GM23338 (cell line): ENCODE data around the gene OBI1.

Experiments used
- CREB1 ChIP-seq: fragments of 250-450 bp; sonication (Bioruptor Pico); IDR thresholded peaks from 2 replicates; pipeline ENCODE4 v1.5.0; 2020; ENCODE audit warnings: low read depth, mild to moderate bottlenecking, moderate library complexity
- ETS1 ChIP-seq: IDR thresholded peaks from 2 replicates; pipeline ENCODE4 v1.6.1; 2016; ENCODE audit warnings: antibody characterized with exemption
- EZH2 ChIP-seq: fragments of 200-600 bp; sonication (generic); IDR thresholded peaks from one replicate; pipeline ENCODE4 v1.8.0; 2017; ENCODE audit warnings: antibody characterized with exemption, mild to moderate bottlenecking, low read depth; ENCODE audit not compliant: unreplicated experiment
- EZH2phosphoT487 ChIP-seq: fragments of 200-600 bp; sonication (generic); IDR thresholded peaks from one replicate; pipeline ENCODE4 v1.8.1; 2018; ENCODE audit warnings: antibody characterized with exemption; ENCODE audit not compliant: unreplicated experiment
- NANOG ChIP-seq: IDR thresholded peaks from 2 replicates; pipeline ENCODE4 v1.6.1; 2016; ENCODE audit warnings: antibody characterized with exemption, borderline replicate concordance
- POLR2AphosphoS5 ChIP-seq: IDR thresholded peaks from 2 replicates; pipeline ENCODE4 v1.6.1; 2016; ENCODE audit warnings: antibody characterized with exemption, low read depth
- ZNF331 ChIP-seq: fragments of 250-450 bp; sonication (Bioruptor Pico); IDR thresholded peaks from 2 replicates; pipeline ENCODE4 v1.5.0; 2020; ENCODE audit warnings: low read depth, mild to moderate bottlenecking, moderate library complexity
- ZNF462 ChIP-seq: fragments of 250-450 bp; sonication (Bioruptor Pico); IDR thresholded peaks from 2 replicates; pipeline ENCODE4 v1.5.0; 2020; ENCODE audit warnings: mild to moderate bottlenecking, moderate library complexity
- TF ChIP-seq, protein P1 (sequence below), 2 experiments: fragments of 200-600 bp in 1 of 2; sonication (generic) in 1 of 2; conservative IDR thresholded peaks; 2 replicates each; pipeline versions ENCODE4 v1.5.1 to v1.6.1; 2016 to 2017; ENCODE audit warnings: antibody characterized with exemption in 2 of 2, low read depth in 2 of 2, mild to moderate bottlenecking in 2 of 2, moderate library complexity in 1 of 2
- TF ChIP-seq, protein P2 (sequence below): IDR thresholded peaks from one replicate; pipeline ENCODE4 v1.6.1; 2018; ENCODE audit warnings: antibody characterized with exemption; ENCODE audit not compliant: unreplicated experiment

GRCh38 chr13:78608688-78609463, 50.1 kb downstream of the OBI1 start:
- TF ChIP-seq, protein P1, sequence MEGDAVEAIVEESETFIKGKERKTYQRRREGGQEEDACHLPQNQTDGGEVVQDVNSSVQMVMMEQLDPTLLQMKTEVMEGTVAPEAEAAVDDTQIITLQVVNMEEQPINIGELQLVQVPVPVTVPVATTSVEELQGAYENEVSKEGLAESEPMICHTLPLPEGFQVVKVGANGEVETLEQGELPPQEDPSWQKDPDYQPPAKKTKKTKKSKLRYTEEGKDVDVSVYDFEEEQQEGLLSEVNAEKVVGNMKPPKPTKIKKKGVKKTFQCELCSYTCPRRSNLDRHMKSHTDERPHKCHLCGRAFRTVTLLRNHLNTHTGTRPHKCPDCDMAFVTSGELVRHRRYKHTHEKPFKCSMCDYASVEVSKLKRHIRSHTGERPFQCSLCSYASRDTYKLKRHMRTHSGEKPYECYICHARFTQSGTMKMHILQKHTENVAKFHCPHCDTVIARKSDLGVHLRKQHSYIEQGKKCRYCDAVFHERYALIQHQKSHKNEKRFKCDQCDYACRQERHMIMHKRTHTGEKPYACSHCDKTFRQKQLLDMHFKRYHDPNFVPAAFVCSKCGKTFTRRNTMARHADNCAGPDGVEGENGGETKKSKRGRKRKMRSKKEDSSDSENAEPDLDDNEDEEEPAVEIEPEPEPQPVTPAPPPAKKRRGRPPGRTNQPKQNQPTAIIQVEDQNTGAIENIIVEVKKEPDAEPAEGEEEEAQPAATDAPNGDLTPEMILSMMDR (conservative IDR thresholded peaks at IDR 0.05; ENCODE audit: low read depth in 2 of 2): no peak
- TF ChIP-seq EZH2phosphoT487 (no peak), EZH2 (peak; percentile 100), CREB1 (CRISPR knock-in tag) (no peak), POLR2AphosphoS5 (no peak), ZNF331 (CRISPR knock-in tag) (no peak), ETS1 (no peak), NANOG (no peak), ZNF462 (CRISPR knock-in tag) (no peak)
- TF ChIP-seq, protein P2, sequence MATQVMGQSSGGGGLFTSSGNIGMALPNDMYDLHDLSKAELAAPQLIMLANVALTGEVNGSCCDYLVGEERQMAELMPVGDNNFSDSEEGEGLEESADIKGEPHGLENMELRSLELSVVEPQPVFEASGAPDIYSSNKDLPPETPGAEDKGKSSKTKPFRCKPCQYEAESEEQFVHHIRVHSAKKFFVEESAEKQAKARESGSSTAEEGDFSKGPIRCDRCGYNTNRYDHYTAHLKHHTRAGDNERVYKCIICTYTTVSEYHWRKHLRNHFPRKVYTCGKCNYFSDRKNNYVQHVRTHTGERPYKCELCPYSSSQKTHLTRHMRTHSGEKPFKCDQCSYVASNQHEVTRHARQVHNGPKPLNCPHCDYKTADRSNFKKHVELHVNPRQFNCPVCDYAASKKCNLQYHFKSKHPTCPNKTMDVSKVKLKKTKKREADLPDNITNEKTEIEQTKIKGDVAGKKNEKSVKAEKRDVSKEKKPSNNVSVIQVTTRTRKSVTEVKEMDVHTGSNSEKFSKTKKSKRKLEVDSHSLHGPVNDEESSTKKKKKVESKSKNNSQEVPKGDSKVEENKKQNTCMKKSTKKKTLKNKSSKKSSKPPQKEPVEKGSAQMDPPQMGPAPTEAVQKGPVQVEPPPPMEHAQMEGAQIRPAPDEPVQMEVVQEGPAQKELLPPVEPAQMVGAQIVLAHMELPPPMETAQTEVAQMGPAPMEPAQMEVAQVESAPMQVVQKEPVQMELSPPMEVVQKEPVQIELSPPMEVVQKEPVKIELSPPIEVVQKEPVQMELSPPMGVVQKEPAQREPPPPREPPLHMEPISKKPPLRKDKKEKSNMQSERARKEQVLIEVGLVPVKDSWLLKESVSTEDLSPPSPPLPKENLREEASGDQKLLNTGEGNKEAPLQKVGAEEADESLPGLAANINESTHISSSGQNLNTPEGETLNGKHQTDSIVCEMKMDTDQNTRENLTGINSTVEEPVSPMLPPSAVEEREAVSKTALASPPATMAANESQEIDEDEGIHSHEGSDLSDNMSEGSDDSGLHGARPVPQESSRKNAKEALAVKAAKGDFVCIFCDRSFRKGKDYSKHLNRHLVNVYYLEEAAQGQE: no peak
